Lung microvascular endothelial cell (primary cell): ENCODE results near the gene POU2AF2. TPM values are rescaled to one million over a fixed set of nuclear protein-coding genes. Genes with fewer than 3 reads are reported as not detected.
"Not testable (repeated sequence)": the region's sequence is repeated elsewhere in the genome, so short reads cannot be mapped to it uniquely, and the experiment has no call there.

Experiments
- DNase-seq, 2 donors: peaks; one replicate each; pipeline versions ENCODE4 v3.0.0 to v3.0.0-alpha.2; 2010; ENCODE audit warnings: low read depth in 2 of 2
- total RNA-seq: library from RNA; depleted of rRNA; stranded (reverse); fragments of >200 nt; gene quantifications from 2 replicates; pipeline ENCODE4 v1.2.1, GENCODE V29; 2014

POU2AF2 gene
- total RNA-seq, 1 donor from 2014 or later = not detected

DNA sequence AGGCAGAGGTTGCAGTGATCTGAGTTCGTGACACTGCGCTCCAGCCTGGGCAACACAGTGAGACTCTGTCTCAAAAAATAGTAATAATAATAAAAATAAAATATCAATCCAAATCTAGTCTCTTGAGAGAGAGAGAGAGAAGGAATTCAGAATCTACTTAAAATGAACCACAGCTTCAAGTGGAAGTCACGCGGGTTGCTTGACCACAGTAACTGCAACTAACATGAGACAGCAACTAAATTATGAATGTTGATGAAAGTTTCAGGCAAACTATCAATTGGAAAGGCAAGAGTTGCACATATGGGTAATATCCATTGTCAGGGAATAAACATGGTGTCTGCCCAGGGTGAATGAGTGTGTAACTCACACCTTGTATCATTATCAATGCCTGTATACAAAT lies 12.5 kb downstream of the POU2AF2 start:
- DNase-seq = no peak

DNA sequence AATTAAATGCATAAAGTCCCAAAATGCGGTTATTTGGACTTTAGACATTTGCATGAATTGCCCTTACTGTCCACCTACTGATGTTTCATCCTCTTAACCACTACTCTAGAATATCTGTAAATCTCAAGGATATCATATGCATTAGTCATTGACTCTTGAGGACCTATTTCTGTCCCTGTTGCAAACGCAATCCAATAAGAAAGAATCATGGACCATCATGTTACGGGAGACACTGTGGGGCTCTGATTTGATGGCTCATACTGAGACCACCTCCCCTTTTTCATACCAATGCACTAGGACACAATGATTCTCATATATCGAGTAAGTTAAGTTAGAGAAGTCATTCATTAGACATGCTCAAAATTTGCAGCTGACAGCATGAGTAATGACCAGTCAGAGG lies 14.4 kb downstream of the POU2AF2 start:
- DNase-seq = no peak

DNA sequence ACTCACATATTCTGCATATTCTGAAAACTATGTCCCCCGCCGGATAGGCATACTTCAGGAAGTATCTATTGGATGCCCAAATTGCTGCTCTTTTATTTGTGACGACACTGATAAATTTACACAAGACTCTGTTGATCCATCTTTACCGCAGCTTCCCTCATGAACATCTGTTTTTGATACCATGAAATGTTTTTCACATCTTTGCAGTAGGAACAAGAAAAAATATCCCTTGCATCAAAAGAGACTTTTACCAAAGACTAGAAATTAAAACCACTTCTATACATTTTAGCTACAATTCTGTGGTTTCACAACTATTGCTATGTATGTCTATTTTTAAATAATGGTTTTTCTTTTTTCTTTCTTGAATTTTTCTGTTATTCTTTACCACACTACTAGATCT lies 15.3 kb downstream of the POU2AF2 start:
- no peak for DNase-seq

DNA sequence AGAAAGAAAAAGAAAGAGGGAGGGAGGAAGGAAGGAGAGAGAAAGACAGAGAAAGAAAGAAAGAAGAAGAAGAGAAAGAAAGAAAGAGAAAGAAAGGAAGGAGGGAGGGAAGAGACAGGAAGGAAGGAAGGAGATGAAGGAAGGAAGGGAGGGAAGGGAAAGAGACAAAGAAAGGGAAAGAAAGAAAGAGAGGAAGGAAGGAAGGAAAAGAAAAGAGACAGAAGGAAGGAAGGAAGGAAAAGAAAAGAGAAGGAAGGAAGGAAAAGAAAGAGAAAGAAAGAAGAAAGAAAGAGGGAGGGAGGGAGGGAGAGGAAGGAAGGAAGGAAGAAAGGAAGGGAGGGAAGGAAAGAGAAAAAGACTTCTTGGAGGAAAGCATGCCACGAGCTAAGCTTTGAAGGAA lies 19.1 kb downstream of the POU2AF2 start:
- DNase-seq = no peak

DNA sequence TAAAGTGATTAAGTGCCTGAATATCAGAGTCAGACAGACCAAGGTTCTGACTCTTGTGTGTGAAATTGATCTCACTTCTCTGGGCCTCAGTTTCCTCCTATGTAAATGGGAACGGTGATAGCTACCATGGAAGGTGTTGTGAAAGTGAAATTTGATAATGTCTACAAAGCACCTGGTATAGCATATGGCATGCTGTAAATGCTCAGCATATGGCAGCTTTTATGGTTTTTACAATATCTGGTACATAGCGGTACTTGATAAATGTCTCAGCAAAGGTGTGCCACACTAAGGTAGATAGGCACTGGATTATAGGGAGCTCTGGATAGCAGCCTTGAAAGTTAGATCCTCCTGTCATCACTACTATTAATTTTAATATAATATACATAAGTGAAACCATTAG lies 19.9 kb downstream of the POU2AF2 start:
- no peak for DNase-seq

DNA sequence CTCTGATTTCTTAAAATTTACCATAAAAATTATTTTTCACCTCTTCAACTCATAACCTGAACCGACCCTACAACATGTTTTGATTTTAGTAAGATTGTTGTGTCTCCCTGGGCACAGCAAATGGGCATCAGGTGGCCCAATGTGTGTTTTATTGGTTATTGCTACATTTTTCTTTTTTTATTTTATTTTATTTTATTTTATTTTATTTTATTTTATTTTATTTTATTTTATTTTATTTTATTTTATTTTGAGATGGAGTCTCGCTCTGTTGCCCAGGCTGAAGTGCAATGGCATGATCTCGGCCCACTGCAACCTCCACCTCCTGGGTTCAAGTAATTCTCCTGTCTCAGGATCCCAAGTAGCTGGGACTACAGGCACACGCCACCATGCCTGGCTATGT lies 22.8 kb downstream of the POU2AF2 start:
- not testable (repeated sequence) for DNase-seq

DNA sequence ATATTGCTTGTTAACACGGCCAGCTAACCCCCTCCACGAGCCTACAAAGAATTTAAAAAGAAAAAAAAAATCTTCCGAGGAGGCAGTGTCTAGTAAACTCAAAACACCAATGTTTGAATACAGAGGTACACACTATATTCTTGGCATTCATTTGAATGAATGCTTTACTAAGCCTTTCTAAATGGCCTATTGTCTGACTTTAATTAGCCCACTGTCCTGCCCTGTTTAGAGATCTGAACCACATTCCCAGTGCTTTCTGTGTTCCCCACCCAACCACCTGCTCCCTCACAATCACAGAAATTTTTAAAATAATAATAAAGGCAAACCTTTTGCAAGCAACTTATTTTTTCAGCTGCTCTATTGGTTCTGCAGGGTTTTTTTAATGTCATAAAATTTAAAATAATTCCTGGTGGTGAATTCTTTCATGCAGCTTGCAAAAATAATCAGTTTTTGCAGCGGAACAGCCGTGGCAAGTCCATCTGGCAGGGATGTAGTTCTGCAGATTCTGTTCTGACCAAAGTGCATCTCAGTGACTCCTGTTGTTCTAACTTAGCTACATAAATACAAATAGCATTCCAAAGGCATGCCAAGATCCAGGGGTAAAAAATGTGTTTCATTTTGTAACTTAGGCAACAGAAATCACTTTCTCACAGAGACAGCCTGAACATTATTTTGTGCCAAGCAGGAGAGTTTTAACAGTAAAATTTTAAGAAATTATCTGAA lies 23.8 kb downstream of the POU2AF2 start:
- DNase-seq = no peak

DNA sequence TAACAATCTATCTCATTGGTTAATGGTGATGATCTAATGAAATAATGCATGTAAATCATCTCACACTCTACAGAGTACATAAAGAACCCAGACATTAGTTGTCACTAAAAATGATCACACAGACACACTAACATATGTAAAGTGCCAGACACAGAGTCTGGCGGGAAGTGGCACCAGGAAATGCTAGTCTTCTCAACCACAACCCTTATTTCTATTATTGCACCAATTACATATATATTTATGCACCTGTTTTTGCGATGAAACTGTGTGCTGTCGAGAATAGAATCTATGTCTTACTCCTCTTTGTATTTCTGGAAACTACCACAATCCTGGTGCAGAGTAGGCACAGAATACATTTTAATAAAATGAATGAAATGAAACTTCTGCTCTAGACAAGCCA lies 26.9 kb downstream of the POU2AF2 start:
- no peak for DNase-seq

DNA sequence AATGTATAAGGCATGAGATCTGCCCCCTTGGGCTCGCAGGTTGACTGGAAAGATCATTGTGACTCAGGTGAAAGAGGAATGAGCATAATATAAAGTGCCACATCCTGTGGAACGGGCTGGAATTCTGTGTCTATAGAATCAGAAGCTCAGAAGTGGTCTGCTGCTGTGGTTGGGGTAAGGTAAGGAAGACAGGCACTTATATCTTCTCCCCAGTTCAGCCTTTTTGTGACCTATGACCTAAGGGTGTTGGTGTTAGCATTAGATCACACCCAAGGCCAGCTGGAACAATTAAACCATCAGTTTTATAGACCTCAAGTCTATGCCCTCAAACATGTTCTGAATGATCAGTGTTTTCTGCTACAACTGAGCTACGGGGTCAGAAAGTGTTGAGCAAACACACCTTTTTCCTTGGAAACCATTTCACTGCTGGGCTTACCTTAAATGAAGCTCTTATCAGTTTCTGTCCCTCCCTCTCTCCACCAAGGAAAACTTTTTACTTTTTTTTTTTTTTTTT lies 37.1 kb downstream of the POU2AF2 start:
- no peak for DNase-seq

DNA sequence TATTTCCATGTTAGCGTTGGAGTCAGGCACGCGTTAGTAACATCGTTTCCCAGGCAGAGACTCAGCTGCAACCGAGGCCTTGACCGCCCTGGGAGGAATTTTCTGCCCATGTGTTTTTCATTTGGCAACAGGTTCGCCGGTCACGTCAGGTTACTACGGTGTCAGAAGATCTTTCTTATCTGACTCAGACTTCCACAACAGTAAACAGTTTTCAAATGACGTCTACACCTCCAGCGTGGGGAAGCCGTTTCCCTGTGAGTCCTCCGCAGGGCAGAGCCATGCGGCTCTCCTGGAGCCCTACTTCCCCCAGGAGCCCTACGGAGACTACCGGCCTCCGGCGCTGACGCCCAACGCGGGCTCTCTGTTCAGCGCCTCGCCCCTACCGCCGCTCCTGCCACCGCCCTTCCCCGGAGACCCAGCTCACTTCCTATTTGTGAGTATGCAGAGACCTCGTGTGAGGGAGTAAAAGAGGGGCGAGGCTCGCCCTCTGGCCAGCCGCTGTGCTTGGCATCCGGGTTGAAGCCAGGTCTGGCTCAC lies 38.5 kb downstream of the POU2AF2 start:
- DNase-seq = peak in 1 of 2 donors; percentile 48

DNA sequence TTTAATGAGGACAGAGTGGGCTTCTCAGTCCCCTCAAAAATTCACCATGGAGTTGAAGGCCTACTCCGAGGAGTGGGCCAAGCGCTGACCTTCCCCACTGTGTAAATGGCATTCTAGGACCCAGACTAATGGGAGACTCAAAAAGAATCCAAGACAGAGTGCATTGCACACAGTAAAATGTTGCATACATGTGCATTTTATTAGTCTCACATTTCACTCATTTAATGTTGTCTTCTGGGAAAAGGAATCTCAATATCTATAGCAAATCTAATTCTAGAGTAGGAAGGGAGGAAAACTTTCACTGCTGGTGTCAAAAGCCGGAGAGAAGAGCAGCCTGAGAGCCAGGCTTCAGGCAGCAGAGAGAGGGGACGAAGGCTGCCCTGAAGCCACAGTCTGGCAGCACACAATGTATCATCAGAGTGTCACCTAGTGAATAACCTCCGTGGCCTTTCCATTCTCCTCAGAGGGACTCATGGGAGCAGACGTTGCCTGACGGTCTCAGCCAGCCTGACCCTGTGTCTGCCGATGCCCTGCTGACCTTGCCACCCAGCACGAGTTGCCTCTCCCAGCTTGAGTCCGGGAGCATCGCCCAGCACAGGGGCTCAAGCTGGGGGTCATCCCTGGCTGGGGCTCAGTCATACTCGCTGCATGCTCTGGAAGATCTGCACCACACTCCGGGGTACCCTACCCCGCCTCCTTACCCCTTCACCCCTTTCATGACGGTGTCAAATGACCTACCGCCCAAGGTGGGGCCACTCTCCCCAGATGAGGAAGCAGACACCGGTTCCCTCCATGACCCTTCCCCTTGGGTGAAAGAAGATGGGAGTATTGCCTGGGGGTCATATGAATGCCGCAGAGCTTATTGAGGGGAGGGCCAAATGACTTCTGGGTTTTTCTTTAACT lies 39.9 kb downstream of the POU2AF2 start:
- DNase-seq = no peak

DNA sequence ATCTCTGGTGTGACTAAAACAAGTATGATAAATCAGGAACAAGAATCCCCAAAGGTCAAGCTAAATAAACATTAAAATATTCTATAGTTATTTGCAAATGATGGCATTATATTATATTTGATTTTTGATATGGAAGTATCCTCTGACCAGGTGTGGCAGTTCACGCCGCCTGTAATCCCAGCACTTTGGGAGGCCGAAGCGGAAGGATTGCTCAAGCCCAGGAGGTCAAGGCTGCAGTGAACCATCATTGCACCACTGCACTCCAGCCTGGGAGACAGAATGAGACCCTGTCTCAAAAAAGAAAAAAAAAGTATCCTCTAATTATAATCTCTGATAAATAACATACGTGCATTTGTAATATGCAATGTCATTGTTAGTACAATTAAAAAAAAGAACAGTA lies 46.2 kb downstream of the POU2AF2 start:
- DNase-seq = no peak

DNA sequence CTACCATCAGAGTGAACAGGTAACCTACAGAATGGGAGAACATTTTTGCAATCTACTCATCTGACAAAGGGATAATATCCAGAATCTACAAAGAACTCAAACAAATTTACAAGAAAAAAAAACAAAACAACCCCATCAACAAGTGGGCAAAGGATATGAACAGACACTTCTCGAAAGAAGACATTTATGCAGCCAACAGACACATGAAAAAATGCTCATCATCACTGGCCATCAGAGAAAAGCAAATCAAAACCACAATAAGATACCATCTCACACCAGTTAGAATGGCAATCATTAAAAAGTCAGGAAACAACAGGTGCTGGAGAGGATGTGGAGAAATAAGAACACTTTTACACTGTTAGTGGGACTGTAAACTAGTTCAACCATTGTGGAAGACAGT lies 46.9 kb downstream of the POU2AF2 start:
- DNase-seq = not testable (repeated sequence)

DNA sequence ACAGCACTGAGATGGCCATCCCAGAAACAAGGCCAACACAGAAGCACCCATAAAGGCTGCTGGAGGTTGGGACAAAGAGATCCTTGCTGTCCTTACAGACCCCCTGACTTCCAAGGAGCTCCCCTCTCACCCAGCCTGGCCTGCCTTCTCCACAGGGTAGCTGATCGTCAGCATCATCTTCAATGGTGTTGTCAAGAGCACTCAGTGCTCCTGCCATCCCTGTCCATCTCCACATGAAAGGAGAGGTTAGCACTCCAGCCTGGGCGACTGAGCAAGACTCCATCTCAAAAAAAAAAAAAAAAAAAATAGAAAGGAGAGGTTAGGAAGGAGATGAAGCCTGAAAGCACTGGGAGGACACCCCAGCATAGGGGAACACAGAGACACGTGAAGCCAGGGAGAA lies 50.7 kb downstream of the POU2AF2 start:
- no peak for DNase-seq

DNA sequence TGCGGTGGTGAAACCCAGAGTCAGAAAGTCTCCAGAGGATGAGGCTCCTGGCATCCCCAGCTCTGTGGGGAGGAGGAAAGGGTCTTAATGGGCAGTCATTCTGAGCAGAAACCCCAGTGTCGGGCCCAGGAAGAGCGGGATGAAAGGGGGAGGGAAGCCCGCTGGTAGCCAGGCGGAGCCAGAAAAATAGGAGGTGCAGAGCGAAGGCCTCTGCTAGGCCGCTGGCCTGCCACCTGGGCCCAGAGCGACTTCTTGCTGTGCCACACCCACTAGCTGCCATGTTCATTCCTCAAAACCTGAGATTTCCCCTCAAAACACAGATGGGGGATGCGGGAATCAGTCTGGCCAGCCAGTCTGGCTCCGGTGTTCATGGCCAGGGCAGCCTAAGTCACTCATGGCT lies 52.2 kb downstream of the POU2AF2 start:
- DNase-seq = no peak

DNA sequence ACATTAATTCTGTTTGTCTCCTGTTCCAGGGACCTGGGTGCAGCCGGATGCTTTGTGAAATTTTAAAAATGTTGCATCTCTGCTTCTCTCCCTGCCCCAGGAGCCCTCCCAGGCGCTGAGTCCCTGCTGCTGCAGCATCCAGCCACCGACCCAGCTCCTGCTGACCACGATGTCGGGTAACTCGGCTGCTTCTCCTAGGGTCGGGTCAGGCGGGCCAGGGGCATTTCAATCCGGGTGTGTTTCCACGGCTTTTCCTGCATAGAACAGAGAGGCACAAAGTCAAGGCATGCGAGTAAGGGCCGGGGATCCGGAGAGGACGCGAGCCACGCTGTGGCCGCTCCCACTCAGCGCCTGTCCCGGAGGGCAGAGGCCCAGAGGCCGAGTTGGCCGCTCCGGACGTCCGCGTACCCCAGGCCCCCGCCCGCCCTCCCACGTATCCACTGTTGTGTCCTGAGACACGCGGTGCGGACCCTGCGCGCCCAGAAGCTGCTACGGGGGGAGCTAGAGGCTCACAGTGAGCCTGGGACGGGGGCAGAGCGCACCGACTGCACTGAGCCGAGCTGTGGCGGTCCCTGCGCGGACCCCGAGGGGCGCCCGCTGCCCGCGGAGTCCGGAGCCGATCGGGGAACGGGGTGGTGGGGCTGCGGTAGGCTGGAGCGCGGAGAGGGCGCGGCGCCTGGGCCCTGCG lies 53.0 kb downstream of the POU2AF2 start, which contains the start of gene POU2AF3:
Gene POU2AF3 (plus strand): TSS at position 134 of the 688 bp plus-strand sequence. CDS start 36 bp downstream, at position 170.
- no peak for DNase-seq

DNA sequence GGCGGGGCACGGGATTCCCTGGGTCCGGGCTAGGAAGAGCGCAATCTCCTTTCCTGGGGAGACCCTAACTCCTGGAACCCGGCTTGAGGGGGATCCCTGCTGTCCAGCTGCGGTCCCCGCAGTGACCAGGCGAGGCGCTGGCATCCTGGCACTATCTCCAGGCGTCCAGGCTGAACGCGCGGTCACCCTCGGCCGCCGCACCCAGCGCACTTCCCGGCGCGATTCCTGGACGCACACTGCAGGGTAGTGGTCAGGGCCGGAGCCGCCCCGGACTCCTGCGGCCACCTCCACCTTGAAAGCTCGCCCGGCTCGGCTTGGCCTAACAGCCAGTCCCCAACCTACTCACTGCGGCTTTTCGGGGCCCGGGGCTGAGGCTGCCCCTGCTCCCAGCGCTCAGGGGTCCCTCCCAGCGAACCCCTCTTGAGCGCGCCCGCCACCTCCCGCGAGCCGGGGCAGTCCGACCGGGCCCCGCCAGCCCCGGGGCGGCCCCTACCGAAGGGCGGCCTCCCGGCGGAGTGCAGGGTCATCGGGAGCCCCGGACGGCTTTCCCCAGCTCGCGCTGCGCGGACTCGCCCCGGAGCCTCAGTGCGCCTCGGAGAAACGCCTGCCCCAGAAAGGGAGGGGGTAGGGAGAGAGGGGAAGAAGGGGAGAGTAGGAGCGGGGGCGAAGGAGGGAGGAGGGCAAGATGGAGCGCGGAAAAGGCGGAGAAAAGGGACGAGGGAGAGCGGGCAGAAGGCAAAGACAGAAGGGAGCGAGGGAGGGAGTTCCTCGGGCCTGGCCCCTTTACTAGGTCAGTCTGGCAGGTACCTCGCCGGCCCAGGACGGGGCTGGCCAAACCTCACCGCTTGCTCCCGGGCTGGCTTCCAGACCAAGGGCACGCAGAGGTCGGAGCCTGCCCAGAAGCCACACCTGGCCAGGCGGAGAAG lies 53.8 kb downstream of the POU2AF2 start:
- DNase-seq = peak; percentile 28 to 29

DNA sequence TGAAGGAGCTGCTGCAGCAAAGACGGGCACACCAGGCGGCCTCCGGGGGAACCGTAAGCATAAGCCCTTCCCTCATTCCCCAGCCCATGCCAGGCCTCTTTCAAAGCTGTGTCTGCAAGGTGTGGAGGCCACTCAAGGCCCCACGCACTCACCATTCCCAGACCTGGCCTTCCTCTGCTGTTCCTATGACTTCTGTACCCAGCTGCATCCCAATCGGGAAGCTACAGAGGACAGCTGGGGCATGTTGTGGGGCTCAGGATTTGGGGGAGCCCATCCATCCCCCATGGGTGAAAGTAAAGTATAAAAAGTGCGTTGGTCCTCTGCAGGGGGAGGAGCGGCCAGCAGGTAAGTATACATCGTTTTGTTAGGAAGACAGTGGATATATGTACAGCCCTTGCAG lies 55.0 kb downstream of the POU2AF2 start:
- DNase-seq = no peak

DNA sequence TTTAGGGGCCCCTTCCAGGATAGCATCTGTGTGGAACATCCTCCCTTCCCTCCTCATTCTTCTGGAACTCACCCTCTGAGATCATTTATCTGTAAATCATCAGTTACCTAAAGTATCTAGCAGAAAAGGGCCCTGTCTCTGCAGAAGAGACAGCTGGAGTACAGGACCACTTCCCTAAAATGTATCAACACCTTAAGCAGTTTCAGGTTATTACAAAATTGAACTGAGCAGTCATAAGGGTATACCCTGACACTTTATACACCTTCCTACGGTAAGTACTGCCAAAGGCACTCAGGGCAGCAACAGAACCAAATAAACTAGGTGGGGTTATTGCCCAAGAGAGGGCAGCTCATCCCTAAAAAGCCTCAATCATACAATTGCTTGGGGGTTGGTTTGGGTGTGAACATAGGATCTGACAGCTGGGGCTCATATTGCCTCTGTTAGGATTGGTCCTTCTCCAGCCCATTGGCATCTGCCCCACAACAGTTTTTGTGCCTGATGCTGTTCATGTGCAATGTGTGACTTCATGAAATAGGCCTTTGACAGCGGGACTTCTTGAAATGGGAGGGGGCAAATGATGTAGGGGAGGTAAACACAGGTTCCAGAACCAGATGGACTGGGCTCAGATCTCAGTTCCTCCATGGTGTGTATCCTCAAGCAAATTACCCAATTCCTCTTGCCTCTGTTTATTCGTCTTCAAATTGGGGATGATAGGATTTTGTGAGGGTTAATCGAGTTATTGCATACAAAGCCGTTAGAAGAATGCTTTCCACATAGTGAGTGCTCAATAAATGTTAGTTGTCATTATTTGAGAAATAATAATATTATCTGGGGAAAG lies 55.7 kb downstream of the POU2AF2 start:
- DNase-seq = no peak

DNA sequence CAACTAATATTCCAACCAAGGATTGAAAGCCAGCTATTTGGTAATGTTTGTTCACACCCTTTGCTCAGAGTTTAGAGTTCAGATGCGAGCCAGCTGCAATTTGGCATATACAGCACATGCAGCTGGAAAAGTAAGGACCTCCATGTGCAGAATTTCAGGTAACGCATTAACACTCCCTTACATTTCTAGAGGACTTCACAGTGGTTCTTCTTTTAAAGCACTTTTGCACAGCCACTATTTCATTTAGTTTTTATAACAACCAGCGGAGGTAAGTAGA lies 56.3 kb downstream of the POU2AF2 start:
- no peak for DNase-seq
